DMS 273 (cell line): ENCODE measurements around the gene KCNC3.
A peak's percentile ranks its signal among the peaks of the same experiment; 100 is the strongest.

Experiments
- DNase-seq: peaks from one replicate; lab custom pipeline; 2025; ENCODE audit not compliant: unreplicated experiment; lab: John Stamatoyannopoulos, UW

The KCNC3 gene

GRCh38 chr19:50312967-50313811 lies 16.0 kb downstream of the KCNC3 start:
- DNase-seq, result no peak

GRCh38 chr19:50311723-50312635 lies 17.2 kb downstream of the KCNC3 start:
- peak; percentile 16 for DNase-seq

- no peak for DNase-seq
Measured at GRCh38 chr19:50310759-50311465, 18.3 kb downstream of the KCNC3 start.

- no peak for DNase-seq
Measured at GRCh38 chr19:50309396-50310125, 19.6 kb downstream of the KCNC3 start.

GRCh38 chr19:50308991-50309390 lies 20.2 kb downstream of the KCNC3 start:
- no peak for DNase-seq

- DNase-seq, result no peak
Measured at GRCh38 chr19:50303558-50303957, 25.6 kb downstream of the KCNC3 start.

- no peak for DNase-seq
Measured at GRCh38 chr19:50301607-50301971, 27.6 kb downstream of the KCNC3 start.

- no peak for DNase-seq
Measured at GRCh38 chr19:50300814-50301606, 28.2 kb downstream of the KCNC3 start.

- DNase-seq, result no peak
Measured at GRCh38 chr19:50300051-50300450, 29.1 kb downstream of the KCNC3 start.

- no peak for DNase-seq
Measured at GRCh38 chr19:50293263-50294004, 35.7 kb downstream of the KCNC3 start.

GRCh38 chr19:50292216-50292827 lies 36.9 kb downstream of the KCNC3 start:
- no peak for DNase-seq

- no peak for DNase-seq
Measured at GRCh38 chr19:50290775-50291174, 38.4 kb downstream of the KCNC3 start.

GRCh38 chr19:50290011-50290410 lies 39.2 kb downstream of the KCNC3 start:
- DNase-seq, result no peak

GRCh38 chr19:50288954-50289353 lies 40.2 kb downstream of the KCNC3 start:
- no peak for DNase-seq

GRCh38 chr19:50287331-50287730 lies 41.8 kb downstream of the KCNC3 start:
- DNase-seq, result no peak

- DNase-seq, result no peak
Measured at GRCh38 chr19:50286443-50286842, 42.7 kb downstream of the KCNC3 start.

- DNase-seq, result no peak
Measured at GRCh38 chr19:50285833-50286232, 43.3 kb downstream of the KCNC3 start.

- no peak for DNase-seq
Measured at GRCh38 chr19:50281491-50281890, 47.7 kb downstream of the KCNC3 start.

- no peak for DNase-seq
Measured at GRCh38 chr19:50280983-50281382, 48.2 kb downstream of the KCNC3 start.
